Liver (tissue), 9 donors: ENCODE results near the gene HMX1. TPM values are rescaled to one million over a fixed set of nuclear protein-coding genes. Genes with fewer than 3 reads are reported as not detected.

Experiments used
- DNase-seq: peaks from one replicate; pipeline ENCODE4 v3.0.0-alpha.2; 2017; ENCODE audit warnings: low spot score
- H3K27ac ChIP-seq, 2 donors: one replicate each; pipeline ENCODE4 v1.7.0; 2013; ENCODE audit warnings: inconsistent platforms in 2 of 2, low read length in 2 of 2, control low read depth in 1 of 2, low read depth in 1 of 2, mild to moderate bottlenecking in 1 of 2
- H3K27me3 ChIP-seq, 4 donors: one replicate each; pipeline versions ENCODE4 v1.6.1 to v1.7.0; 2013; ENCODE audit warnings: low read length in 3 of 4, inconsistent platforms in 1 of 4, mild to moderate bottlenecking in 1 of 4, moderate library complexity in 1 of 4; ENCODE audit not compliant: control insufficient read depth in 4 of 4, insufficient read depth in 4 of 4
- H3K36me3 ChIP-seq, 4 donors: one replicate each; pipeline versions ENCODE4 v1.6.1 to v1.7.0; 2013; ENCODE audit warnings: low read length in 3 of 4, mild to moderate bottlenecking in 3 of 4, low read depth in 1 of 4, moderate library complexity in 1 of 4; ENCODE audit not compliant: control insufficient read depth in 4 of 4, insufficient read depth in 3 of 4
- H3K4me1 ChIP-seq, 4 donors: one replicate each; pipeline versions ENCODE4 v1.6.1 to v1.7.0; 2013; ENCODE audit warnings: low read length in 3 of 4, mild to moderate bottlenecking in 3 of 4, moderate library complexity in 1 of 4; ENCODE audit not compliant: control insufficient read depth in 4 of 4, insufficient read depth in 4 of 4
- H3K4me3 ChIP-seq, 3 donors: one replicate each; pipeline versions ENCODE4 v1.6.1 to v1.7.0; 2013; ENCODE audit warnings: low read length in 3 of 3, control low read depth in 1 of 3, low read depth in 1 of 3, mild to moderate bottlenecking in 1 of 3
- H3K9ac ChIP-seq, 2 donors: one replicate each; pipeline ENCODE4 v1.7.0; 2013; ENCODE audit warnings: low read length in 2 of 2, mild to moderate bottlenecking in 2 of 2, moderate library complexity in 2 of 2, control low read depth in 1 of 2, low read depth in 1 of 2
- H3K9me3 ChIP-seq, 4 donors: one replicate each; pipeline versions ENCODE4 v1.6.1 to v1.7.0; 2013; ENCODE audit warnings: low read length in 3 of 4; ENCODE audit not compliant: control insufficient read depth in 4 of 4
- EGR1 ChIP-seq, 2 donors: IDR thresholded peaks; 2 replicates each; pipeline ENCODE4 v1.6.1; 2016 to 2018; ENCODE audit warnings: antibody characterized with exemption in 2 of 2, low read depth in 2 of 2
- FOXA1 ChIP-seq: IDR thresholded peaks from 2 replicates; pipeline ENCODE4 v1.6.1; 2016; ENCODE audit warnings: antibody characterized with exemption
- FOXA2 ChIP-seq: IDR thresholded peaks from 2 replicates; pipeline ENCODE4 v1.6.1; 2016; ENCODE audit warnings: antibody characterized with exemption
- GABPA ChIP-seq, 2 donors: IDR thresholded peaks in 1 of 2; conservative IDR thresholded peaks in 1 of 2; 2 replicates each; pipeline ENCODE4 v1.6.1; 2016; ENCODE audit warnings: antibody characterized with exemption in 2 of 2, mild to moderate bottlenecking in 1 of 2, moderate library complexity in 1 of 2
- HNF4A ChIP-seq, 2 donors: conservative IDR thresholded peaks; 2 replicates each; pipeline ENCODE4 v1.6.1; 2016; ENCODE audit warnings: antibody characterized with exemption in 2 of 2, mild to moderate bottlenecking in 2 of 2
- HNF4G ChIP-seq: IDR thresholded peaks from 2 replicates; pipeline ENCODE4 v1.6.1; 2016; ENCODE audit warnings: antibody characterized with exemption
- JUND ChIP-seq, 2 donors: IDR thresholded peaks; 2 replicates each; pipeline ENCODE4 v1.6.1; 2016; ENCODE audit warnings: antibody characterized with exemption in 2 of 2
- NR2F2 ChIP-seq: IDR thresholded peaks from 2 replicates; pipeline ENCODE4 v1.6.1; 2016; ENCODE audit warnings: antibody characterized with exemption
- RAD21 ChIP-seq, 2 donors: IDR thresholded peaks; 2 replicates each; pipeline ENCODE4 v1.6.1; 2016; ENCODE audit warnings: antibody characterized with exemption in 2 of 2, mild to moderate bottlenecking in 2 of 2
- RXRA ChIP-seq, 2 donors: IDR thresholded peaks; 2 replicates each; pipeline ENCODE4 v1.6.1; 2017 to 2018; ENCODE audit warnings: antibody characterized with exemption in 2 of 2, mild to moderate bottlenecking in 1 of 2
- SP1 ChIP-seq: IDR thresholded peaks from 2 replicates; pipeline ENCODE4 v1.6.1; 2018; ENCODE audit warnings: antibody characterized with exemption, mild to moderate bottlenecking
- TAF1 ChIP-seq: conservative IDR thresholded peaks from 2 replicates; pipeline ENCODE4 v1.6.1; 2016; ENCODE audit warnings: antibody characterized with exemption, mild to moderate bottlenecking
- YY1 ChIP-seq: IDR thresholded peaks from 2 replicates; pipeline ENCODE4 v1.6.1; 2016; ENCODE audit warnings: antibody characterized with exemption, mild to moderate bottlenecking
- WGBS: extraction: QIAGEN DNeasy Blood & Tissue Kit; methylation state at CpG from one replicate; pipeline ENCODE4 v1.1.7; 2013; 5-methylcytosine and 5-hydroxymethylcytosine counted together
- polyA plus RNA-seq, 2 donors: library from polyadenylated mRNA; stranded (reverse) in 1 of 2; unstranded in 1 of 2; fragments of 200-250 nt in 1 of 2; fragments of >200 nt in 1 of 2; fragmentation: Nextera tagmentation in 1 of 2; extraction: Ambion mirVana in 1 of 2; gene quantifications; one replicate each; pipeline versions ENCODE4 v1.2.1 to v1.2.3, GENCODE V29; 2013 to 2015
- total RNA-seq, 2 donors: library from RNA; depleted of rRNA; stranded (reverse); fragments of >200 nt; gene quantifications; one replicate each; pipeline ENCODE4 v1.2.3, GENCODE V29; 2014
- TF ChIP-seq, protein P1 (sequence below): IDR thresholded peaks from 2 replicates; pipeline ENCODE4 v1.6.1; 2016; ENCODE audit warnings: antibody characterized with exemption
- TF ChIP-seq, protein P2 (sequence below): fragments of 150-350 bp; IDR thresholded peaks from 2 replicates; pipeline ENCODE4 v1.5.1; 2017; ENCODE audit warnings: improper control_type of control experiment, low read depth, low read length; ENCODE audit not compliant: missing input control
- TF ChIP-seq, protein P3 (sequence below): IDR thresholded peaks from 2 replicates; pipeline ENCODE4 v1.6.1; 2016; ENCODE audit warnings: antibody characterized with exemption, mild to moderate bottlenecking
- TF ChIP-seq, protein P4 (sequence below): IDR thresholded peaks from 2 replicates; pipeline ENCODE4 v1.6.1; 2016; ENCODE audit warnings: antibody characterized with exemption
- TF ChIP-seq, protein P5 (sequence below): IDR thresholded peaks from 2 replicates; pipeline ENCODE4 v1.6.1; 2016; ENCODE audit warnings: antibody characterized with exemption
- donor health status: healthy.
- donor health status: healthy.
- donor health status: healthy.
- donor health status: healthy.
- donor health status: healthy.

The HMX1 gene
- total and polyA plus RNA-seq, 4 donors = not detected

DNA sequence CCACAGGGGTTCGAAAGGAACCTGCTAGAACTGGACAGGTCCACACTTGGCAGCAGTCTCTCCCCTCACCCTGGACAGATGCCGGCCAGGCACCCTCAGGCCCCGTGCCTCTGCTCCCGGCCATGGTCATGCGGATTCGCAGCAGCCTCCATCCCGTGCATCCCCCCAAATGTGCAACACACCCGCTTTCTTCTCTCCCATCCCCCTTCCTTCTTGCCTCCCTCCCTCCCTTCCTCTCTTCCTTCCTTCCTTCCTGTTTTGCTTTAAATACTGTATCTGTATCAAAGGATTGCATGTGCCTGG, 35.0 kb upstream of the HMX1 start:
- TF ChIP-seq HNF4A (conservative IDR thresholded peaks at IDR 0.05) (no peak), RAD21 (IDR thresholded peaks at IDR 0.05) (no peak), RXRA (IDR thresholded peaks at IDR 0.05) (no peak), NR2F2 (no peak), SP1 (no peak), TAF1 (no peak), JUND (IDR thresholded peaks at IDR 0.05) (no peak), FOXA2 (no peak), YY1 (no peak), FOXA1 (no peak), GABPA (IDR thresholded peaks at IDR 0.05 in 1 of 2, conservative IDR thresholded peaks at IDR 0.05 in 1 of 2) (no peak), EGR1 (IDR thresholded peaks at IDR 0.05; ENCODE audit: low read depth in 2 of 2) (no peak), HNF4G (no peak)
- TF ChIP-seq, protein P1, sequence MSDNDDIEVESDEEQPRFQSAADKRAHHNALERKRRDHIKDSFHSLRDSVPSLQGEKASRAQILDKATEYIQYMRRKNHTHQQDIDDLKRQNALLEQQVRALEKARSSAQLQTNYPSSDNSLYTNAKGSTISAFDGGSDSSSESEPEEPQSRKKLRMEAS = no peak
- TF ChIP-seq, protein P2, sequence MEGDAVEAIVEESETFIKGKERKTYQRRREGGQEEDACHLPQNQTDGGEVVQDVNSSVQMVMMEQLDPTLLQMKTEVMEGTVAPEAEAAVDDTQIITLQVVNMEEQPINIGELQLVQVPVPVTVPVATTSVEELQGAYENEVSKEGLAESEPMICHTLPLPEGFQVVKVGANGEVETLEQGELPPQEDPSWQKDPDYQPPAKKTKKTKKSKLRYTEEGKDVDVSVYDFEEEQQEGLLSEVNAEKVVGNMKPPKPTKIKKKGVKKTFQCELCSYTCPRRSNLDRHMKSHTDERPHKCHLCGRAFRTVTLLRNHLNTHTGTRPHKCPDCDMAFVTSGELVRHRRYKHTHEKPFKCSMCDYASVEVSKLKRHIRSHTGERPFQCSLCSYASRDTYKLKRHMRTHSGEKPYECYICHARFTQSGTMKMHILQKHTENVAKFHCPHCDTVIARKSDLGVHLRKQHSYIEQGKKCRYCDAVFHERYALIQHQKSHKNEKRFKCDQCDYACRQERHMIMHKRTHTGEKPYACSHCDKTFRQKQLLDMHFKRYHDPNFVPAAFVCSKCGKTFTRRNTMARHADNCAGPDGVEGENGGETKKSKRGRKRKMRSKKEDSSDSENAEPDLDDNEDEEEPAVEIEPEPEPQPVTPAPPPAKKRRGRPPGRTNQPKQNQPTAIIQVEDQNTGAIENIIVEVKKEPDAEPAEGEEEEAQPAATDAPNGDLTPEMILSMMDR = no peak
- TF ChIP-seq, protein P3, sequence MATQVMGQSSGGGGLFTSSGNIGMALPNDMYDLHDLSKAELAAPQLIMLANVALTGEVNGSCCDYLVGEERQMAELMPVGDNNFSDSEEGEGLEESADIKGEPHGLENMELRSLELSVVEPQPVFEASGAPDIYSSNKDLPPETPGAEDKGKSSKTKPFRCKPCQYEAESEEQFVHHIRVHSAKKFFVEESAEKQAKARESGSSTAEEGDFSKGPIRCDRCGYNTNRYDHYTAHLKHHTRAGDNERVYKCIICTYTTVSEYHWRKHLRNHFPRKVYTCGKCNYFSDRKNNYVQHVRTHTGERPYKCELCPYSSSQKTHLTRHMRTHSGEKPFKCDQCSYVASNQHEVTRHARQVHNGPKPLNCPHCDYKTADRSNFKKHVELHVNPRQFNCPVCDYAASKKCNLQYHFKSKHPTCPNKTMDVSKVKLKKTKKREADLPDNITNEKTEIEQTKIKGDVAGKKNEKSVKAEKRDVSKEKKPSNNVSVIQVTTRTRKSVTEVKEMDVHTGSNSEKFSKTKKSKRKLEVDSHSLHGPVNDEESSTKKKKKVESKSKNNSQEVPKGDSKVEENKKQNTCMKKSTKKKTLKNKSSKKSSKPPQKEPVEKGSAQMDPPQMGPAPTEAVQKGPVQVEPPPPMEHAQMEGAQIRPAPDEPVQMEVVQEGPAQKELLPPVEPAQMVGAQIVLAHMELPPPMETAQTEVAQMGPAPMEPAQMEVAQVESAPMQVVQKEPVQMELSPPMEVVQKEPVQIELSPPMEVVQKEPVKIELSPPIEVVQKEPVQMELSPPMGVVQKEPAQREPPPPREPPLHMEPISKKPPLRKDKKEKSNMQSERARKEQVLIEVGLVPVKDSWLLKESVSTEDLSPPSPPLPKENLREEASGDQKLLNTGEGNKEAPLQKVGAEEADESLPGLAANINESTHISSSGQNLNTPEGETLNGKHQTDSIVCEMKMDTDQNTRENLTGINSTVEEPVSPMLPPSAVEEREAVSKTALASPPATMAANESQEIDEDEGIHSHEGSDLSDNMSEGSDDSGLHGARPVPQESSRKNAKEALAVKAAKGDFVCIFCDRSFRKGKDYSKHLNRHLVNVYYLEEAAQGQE = no peak
- TF ChIP-seq, protein P4, sequence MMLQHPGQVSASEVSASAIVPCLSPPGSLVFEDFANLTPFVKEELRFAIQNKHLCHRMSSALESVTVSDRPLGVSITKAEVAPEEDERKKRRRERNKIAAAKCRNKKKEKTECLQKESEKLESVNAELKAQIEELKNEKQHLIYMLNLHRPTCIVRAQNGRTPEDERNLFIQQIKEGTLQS = no peak
- TF ChIP-seq, protein P5, sequence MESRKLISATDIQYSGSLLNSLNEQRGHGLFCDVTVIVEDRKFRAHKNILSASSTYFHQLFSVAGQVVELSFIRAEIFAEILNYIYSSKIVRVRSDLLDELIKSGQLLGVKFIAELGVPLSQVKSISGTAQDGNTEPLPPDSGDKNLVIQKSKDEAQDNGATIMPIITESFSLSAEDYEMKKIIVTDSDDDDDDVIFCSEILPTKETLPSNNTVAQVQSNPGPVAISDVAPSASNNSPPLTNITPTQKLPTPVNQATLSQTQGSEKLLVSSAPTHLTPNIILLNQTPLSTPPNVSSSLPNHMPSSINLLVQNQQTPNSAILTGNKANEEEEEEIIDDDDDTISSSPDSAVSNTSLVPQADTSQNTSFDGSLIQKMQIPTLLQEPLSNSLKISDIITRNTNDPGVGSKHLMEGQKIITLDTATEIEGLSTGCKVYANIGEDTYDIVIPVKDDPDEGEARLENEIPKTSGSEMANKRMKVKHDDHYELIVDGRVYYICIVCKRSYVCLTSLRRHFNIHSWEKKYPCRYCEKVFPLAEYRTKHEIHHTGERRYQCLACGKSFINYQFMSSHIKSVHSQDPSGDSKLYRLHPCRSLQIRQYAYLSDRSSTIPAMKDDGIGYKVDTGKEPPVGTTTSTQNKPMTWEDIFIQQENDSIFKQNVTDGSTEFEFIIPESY = no peak

More for the DNA sequence above, 35.0 kb upstream of the HMX1 start:
- no peak for DNase-seq
- no peaks in the 10 kb centered on the region for H3K36me3 ChIP-seq
- H3K27me3 ChIP-seq = peaks cover 0 to 6% (median 0%) of the 10 kb centered on the region in 4 donors
- H3K4me3 ChIP-seq = no peak overlapping the region
- WGBS = 78% methylated on average over 8 of the region's 8 CpGs
- H3K4me1 ChIP-seq = no peaks in the 10 kb centered on the region
- no peak overlapping the region for H3K27ac ChIP-seq
- H3K9ac ChIP-seq = no peak overlapping the region
- H3K9me3 ChIP-seq = peaks cover 6 to 10% (median 8%) of the 10 kb centered on the region in 4 donors
